Measurements from ENCODE around the gene C11orf52. TPM values are rescaled to one million over a fixed set of nuclear protein-coding genes. Genes with fewer than 3 reads are reported as not detected.

Gene C11orf52
- total and polyA plus RNA-seq, 2 of the 8 experiments (the other 6 are each of a cell fraction or from before 2014, with no cell fraction given), result 1.7 to 2.7 TPM

- Histone ChIP-seq H3K27ac (ENCODE audit: low read depth, low read length) (no peak overlapping the region), H2BK15ac (ENCODE audit: low read length) (no peak overlapping the region), H2AFZ (ENCODE audit: low read length) (no peak overlapping the region), H2BK5ac (ENCODE audit: low read depth, low read length) (no peak overlapping the region), H3K27me3 (replicated peaks in 1 of 4; ENCODE audit: control insufficient read depth in 3 of 4, extremely low read depth in 1 of 4, insufficient read depth in 3 of 4, low read length in 3 of 4) (no peaks in the 10 kb centered on the region), H3K23me2 (ENCODE audit: low read depth, low read length) (peaks cover 4% of the 10 kb centered on the region; the same call in 1 of the 2 replicates), H3K4me3 (ENCODE audit: extremely low read depth in 1 of 4, insufficient read depth in 2 of 4, low read depth in 3 of 4, low read length in 4 of 4) (no peak overlapping the region), H2BK12ac (ENCODE audit: low read depth, low read length) (no peak overlapping the region), H4K8ac (ENCODE audit: extremely low read depth, insufficient read depth, low read length) (no peak overlapping the region), H3K9ac (replicated peaks in 1 of 4; ENCODE audit: extremely low read depth in 1 of 4, low read depth in 3 of 4, low read length in 3 of 4) (no peak overlapping the region), H3K9me3 (ENCODE audit: insufficient read depth in 2 of 2, low read depth in 1 of 2, low read length in 1 of 2) (no peaks in the 10 kb centered on the region), H4K5ac (ENCODE audit: insufficient read length, low read depth, low read length) (no peak overlapping the region), H3K36me3 (ENCODE audit: control insufficient read depth in 2 of 4, insufficient read depth in 4 of 4, low read length in 3 of 4) (no peaks in the 10 kb centered on the region), H3K4me2 (ENCODE audit: insufficient read depth in 1 of 2, low read depth in 2 of 2, low read length in 2 of 2) (no peak overlapping the region), H3K23ac (ENCODE audit: insufficient read length) (no peak overlapping the region), H2BK20ac (ENCODE audit: low read length) (0 out of 2 replicates have a peak overlapping the region, but pooled peaks have one; percentile 3), H3K56ac (replicated peaks; ENCODE audit: insufficient read length, low read depth, low read length) (no peak overlapping the region), H2AK5ac (ENCODE audit: low read depth, low read length) (no peak overlapping the region), H2BK120ac (replicated peaks; ENCODE audit: low read depth, low read length) (no peak overlapping the region), H3K14ac (ENCODE audit: insufficient read length) (no peak overlapping the region), H3K18ac (ENCODE audit: extremely low read depth, low read length) (no peak overlapping the region), H4K20me1 (replicated peaks in 1 of 2; ENCODE audit: control insufficient read depth in 1 of 2, insufficient read depth in 2 of 2, low read length in 2 of 2) (no peaks in the 10 kb centered on the region), H3K4ac (replicated peaks; ENCODE audit: insufficient read length, low read depth, low read length) (no peak overlapping the region), H3K4me1 (replicated peaks in 1 of 4; ENCODE audit: control insufficient read depth in 3 of 4, insufficient read depth in 4 of 4, low read length in 3 of 4) (peaks cover 3 to 15% (median 10%) of the 10 kb centered on the region in 4 experiments; a peak in 6 of 7 replicates), H4K91ac (replicated peaks; ENCODE audit: insufficient read length, low read length) (no peak overlapping the region), H3K79me2 (ENCODE audit: control insufficient read depth in 1 of 2, insufficient read depth in 2 of 2, low read length in 2 of 2) (no peaks in the 10 kb centered on the region), H3K79me1 (ENCODE audit: low read depth, low read length) (no peaks in the 10 kb centered on the region)
- TF ChIP-seq RXRA (IDR thresholded peaks at IDR 0.05; ENCODE audit: insufficient read depth, low read depth, low read length) (no peak), RAD21 (IDR thresholded peaks at IDR 0.05 in 1 of 2, conservative IDR thresholded peaks at IDR 0.05 in 1 of 2; ENCODE audit: low read depth in 2 of 2, low read length in 2 of 2) (no peak)
- POLR2A ChIA-PET (ENCODE audit: partially characterized antibody), result no interaction called here
- CTCF ChIA-PET (ENCODE audit: partially characterized antibody), result no interaction called here
- WGBS, 2 experiments (ENCODE audit: extremely low coverage in 1 of 2, insufficient coverage in 1 of 2, insufficient read length in 1 of 2, insufficient replicate concordance in 2 of 2, low coverage in 1 of 2, low lambda C conversion rate in 2 of 2, missing lambda C conversion rate in 1 of 2), result 93% methylated on average over 1 of the region's 1 CpG; no CpG with 5 or more reads in 1 of the 2 experiments
- DNase-seq (ENCODE audit: low read depth in 1 of 2, low spot score in 2 of 2) (no peak), FAIRE-seq (no peak)
Observed at GRCh38 chr11:111916768-111917167, 1.9 kb upstream of the C11orf52 start.
